ENCODE results near the gene EPHA4. TPM values are rescaled to one million over a fixed set of nuclear protein-coding genes. Genes with fewer than 3 reads are reported as not detected.

Gene EPHA4
- total RNA-seq, 4 donors from 2014 or later = 10.2 to 42.2 (median 20.6) TPM

GRCh38 chr2:221423210-221423804 lies 148.8 kb downstream of the EPHA4 start:
- H3K4me1 ChIP-seq = no peaks in the 10 kb centered on the region
- 66 to 69% methylated on average over 3 of the region's 3 CpGs for WGBS, 2 donors
- H3K36me3 ChIP-seq = no peaks in the 10 kb centered on the region
- H3K27me3 ChIP-seq = no peaks in the 10 kb centered on the region
- no peak overlapping the region for H3K4me3 ChIP-seq
- H3K9me3 ChIP-seq = no peaks in the 10 kb centered on the region
- DNase-seq (ENCODE audit: low spot score in 2 of 2) = no peak
- H3K27ac ChIP-seq = no peak overlapping the region
- no peak for TF ChIP-seq EP300 (IDR thresholded peaks at IDR 0.05)
- TF ChIP-seq POLR2A (IDR thresholded peaks at IDR 0.05) = no peak
- no peak for TF ChIP-seq CTCF (IDR thresholded peaks at IDR 0.05)

- Histone ChIP-seq H3K4me1 (no peaks in the 10 kb centered on the region), H3K27me3 (no peaks in the 10 kb centered on the region), H3K4me3 (no peak overlapping the region), H3K36me3 (no peaks in the 10 kb centered on the region), H3K9me3 (no peaks in the 10 kb centered on the region), H3K27ac (no peak overlapping the region)
- WGBS, 2 donors = 76 to 78% methylated on average over 4 of the region's 4 CpGs
- TF ChIP-seq CTCF (IDR thresholded peaks at IDR 0.05) = no peak
- TF ChIP-seq EP300 (IDR thresholded peaks at IDR 0.05) = no peak
- TF ChIP-seq POLR2A (IDR thresholded peaks at IDR 0.05) = no peak
- DNase-seq (ENCODE audit: low spot score in 2 of 2) = no peak
Observed at GRCh38 chr2:221422516-221423209, 149.4 kb downstream of the EPHA4 start.

GRCh38 chr2:221420245-221420644 lies 151.9 kb downstream of the EPHA4 start:
- H3K9me3 ChIP-seq = no peaks in the 10 kb centered on the region
- no peaks in the 10 kb centered on the region for H3K36me3 ChIP-seq
- TF ChIP-seq CTCF (IDR thresholded peaks at IDR 0.05) (no peak), EP300 (IDR thresholded peaks at IDR 0.05) (no peak), POLR2A (IDR thresholded peaks at IDR 0.05) (no peak)
- H3K4me3 ChIP-seq = no peak overlapping the region
- 70 to 77% methylated on average over 7 of the region's 7 CpGs for whole genome bisulfite sequencing, 2 donors
- no peaks in the 10 kb centered on the region for H3K27me3 ChIP-seq
- H3K27ac ChIP-seq = no peak overlapping the region
- no peaks in the 10 kb centered on the region for H3K4me1 ChIP-seq
- DNase-seq (ENCODE audit: low spot score in 2 of 2) = no peak

- no peaks in the 10 kb centered on the region for H3K27me3 ChIP-seq
- no peaks in the 10 kb centered on the region for H3K4me1 ChIP-seq
- H3K27ac ChIP-seq = no peak overlapping the region
- no peak for DNase-seq (ENCODE audit: low spot score in 2 of 2)
- H3K4me3 ChIP-seq = no peak overlapping the region
- H3K9me3 ChIP-seq = no peaks in the 10 kb centered on the region
- TF ChIP-seq CTCF (IDR thresholded peaks at IDR 0.05) (no peak), POLR2A (IDR thresholded peaks at IDR 0.05) (no peak), EP300 (IDR thresholded peaks at IDR 0.05) (no peak)
- 85 to 95% methylated on average over 5 of the region's 5 CpGs for WGBS, 2 donors
- H3K36me3 ChIP-seq = no peaks in the 10 kb centered on the region
Observed at GRCh38 chr2:221415789-221416188, 156.3 kb downstream of the EPHA4 start.

GRCh38 chr2:221412978-221413377 lies 159.1 kb downstream of the EPHA4 start:
- Histone ChIP-seq H3K4me1 (no peaks in the 10 kb centered on the region), H3K9me3 (no peaks in the 10 kb centered on the region), H3K27ac (no peak overlapping the region), H3K4me3 (no peak overlapping the region), H3K36me3 (no peaks in the 10 kb centered on the region), H3K27me3 (no peaks in the 10 kb centered on the region)
- WGBS, 2 donors = 68 to 85% methylated on average over 1 of the region's 1 CpG
- TF ChIP-seq EP300 (IDR thresholded peaks at IDR 0.05) = no peak
- TF ChIP-seq CTCF (IDR thresholded peaks at IDR 0.05) = no peak
- no peak for TF ChIP-seq POLR2A (IDR thresholded peaks at IDR 0.05)
- DNase-seq (ENCODE audit: low spot score in 2 of 2) = no peak
